Sigmoid colon (tissue), 7 donors: ENCODE measurements around the gene RFFL. TPM values are rescaled to one million over a fixed set of nuclear protein-coding genes. Genes with fewer than 3 reads are reported as not detected.

Experiments
- DNase-seq: peaks from one replicate; pipeline ENCODE4 v3.0.0-alpha.2; 2019
- H3K27ac ChIP-seq, 4 donors: fragments of 200-600 bp; sonication (generic); one replicate each; pipeline ENCODE4 v1.5.1; 2016 to 2019; ENCODE audit warnings: mild to moderate bottlenecking in 1 of 4
- H3K27me3 ChIP-seq, 3 donors: fragments of 200-600 bp; sonication (generic); one replicate each; pipeline ENCODE4 v1.5.1; 2019; ENCODE audit warnings: mild to moderate bottlenecking in 1 of 3
- H3K36me3 ChIP-seq, 4 donors: fragments of 200-600 bp; sonication (generic); one replicate each; pipeline ENCODE4 v1.5.1; 2016 to 2019
- H3K4me1 ChIP-seq, 4 donors: fragments of 200-600 bp; sonication (generic); one replicate each; pipeline ENCODE4 v1.5.1; 2017 to 2019
- H3K4me3 ChIP-seq, 4 donors: fragments of 200-600 bp; sonication (generic); one replicate each; pipeline ENCODE4 v1.5.1; 2017 to 2019; ENCODE audit warnings: mild to moderate bottlenecking in 2 of 4, moderate library complexity in 1 of 4
- H3K9me3 ChIP-seq, 4 donors: fragments of 200-600 bp in 3 of 4; sonication (generic) in 3 of 4; one replicate each; pipeline versions ENCODE4 v1.5.1 to v1.6.1; 2013 to 2019
- EP300 ChIP-seq, 4 donors: sonication (generic); formaldehyde crosslinking; IDR thresholded peaks; one replicate each; pipeline ENCODE4 v1.6.1; 2017; ENCODE audit warnings: antibody characterized with exemption in 4 of 4
- POLR2A ChIP-seq, 2 donors: fragments of 450-650 bp; IDR thresholded peaks; one replicate each; pipeline ENCODE4 v1.6.1; 2016; ENCODE audit warnings: antibody characterized with exemption in 2 of 2, mild to moderate bottlenecking in 2 of 2, moderate library complexity in 2 of 2
- POLR2AphosphoS5 ChIP-seq, 4 donors: sonication (generic); formaldehyde crosslinking; IDR thresholded peaks; one replicate each; pipeline ENCODE4 v1.6.1; 2017; ENCODE audit warnings: antibody characterized with exemption in 4 of 4
- WGBS, 2 donors: extraction: QIAGEN DNeasy Blood & Tissue Kit; methylation state at CpG; one replicate each; pipeline ENCODE4 v1.1.7; 2013; 5-methylcytosine and 5-hydroxymethylcytosine counted together
- intact Hi-C: fragments of 100-400 bp; cut with DNase I; formaldehyde crosslinking; loops from one replicate; pipeline ENCODE4 v1.15.1; 2023
- polyA plus RNA-seq, 3 donors: library from polyadenylated mRNA; stranded (reverse); fragments of 200-250 nt; gene quantifications; one replicate each; pipeline ENCODE4 v1.2.3, GENCODE V29; 2013
- total RNA-seq, 4 donors: library from RNA; depleted of rRNA; stranded (reverse); fragments of >200 nt; gene quantifications; one replicate each; pipeline ENCODE4 v1.1.0, GENCODE V29; 2016
- TF ChIP-seq, protein P1 (sequence below), 4 experiments: fragments of 450-650 bp in 3 of 4; fragments of 200-600 bp in 1 of 4; IDR thresholded peaks; one replicate each; pipeline ENCODE4 v1.5.1; 2016 to 2019; ENCODE audit warnings: antibody characterized with exemption in 4 of 4, mild to moderate bottlenecking in 3 of 4, moderate library complexity in 2 of 4
- donor health status: healthy with polysubstance abuse.
- donor health status: Bipolar disorder and iron deficiency.
- donor health status: healthy.

Gene RFFL
- total and polyA plus RNA-seq, 7 donors = 15.0 to 29.4 (median 22.9) TPM

DNA sequence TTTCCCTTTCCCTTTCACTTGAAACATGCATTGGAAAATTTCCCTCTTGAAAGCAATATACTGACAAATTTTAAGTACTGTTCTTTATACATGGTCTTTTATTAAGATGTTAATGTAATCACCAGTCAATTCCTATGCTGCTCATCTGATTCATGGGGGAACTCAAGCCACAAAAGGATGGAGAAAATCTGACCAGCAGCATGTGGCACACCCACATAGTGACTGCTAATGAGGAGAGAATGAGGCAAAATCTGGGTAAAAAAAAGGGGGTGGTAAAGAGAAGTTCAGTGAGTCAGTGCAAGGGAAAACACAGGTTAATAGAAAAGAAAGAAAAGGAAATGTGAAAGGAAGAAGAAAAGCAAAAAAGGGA, 11.3 kb downstream of the RFFL start:
- no peak overlapping the region for H3K4me3 ChIP-seq
- no peaks in the 10 kb centered on the region for H3K27me3 ChIP-seq
- H3K27ac ChIP-seq = peak overlapping the region in 1 of 4 donors; percentile 36
- TF ChIP-seq POLR2AphosphoS5 (IDR thresholded peaks at IDR 0.05) = no peak
- no peak for TF ChIP-seq POLR2A (IDR thresholded peaks at IDR 0.05)
- TF ChIP-seq, protein P1, sequence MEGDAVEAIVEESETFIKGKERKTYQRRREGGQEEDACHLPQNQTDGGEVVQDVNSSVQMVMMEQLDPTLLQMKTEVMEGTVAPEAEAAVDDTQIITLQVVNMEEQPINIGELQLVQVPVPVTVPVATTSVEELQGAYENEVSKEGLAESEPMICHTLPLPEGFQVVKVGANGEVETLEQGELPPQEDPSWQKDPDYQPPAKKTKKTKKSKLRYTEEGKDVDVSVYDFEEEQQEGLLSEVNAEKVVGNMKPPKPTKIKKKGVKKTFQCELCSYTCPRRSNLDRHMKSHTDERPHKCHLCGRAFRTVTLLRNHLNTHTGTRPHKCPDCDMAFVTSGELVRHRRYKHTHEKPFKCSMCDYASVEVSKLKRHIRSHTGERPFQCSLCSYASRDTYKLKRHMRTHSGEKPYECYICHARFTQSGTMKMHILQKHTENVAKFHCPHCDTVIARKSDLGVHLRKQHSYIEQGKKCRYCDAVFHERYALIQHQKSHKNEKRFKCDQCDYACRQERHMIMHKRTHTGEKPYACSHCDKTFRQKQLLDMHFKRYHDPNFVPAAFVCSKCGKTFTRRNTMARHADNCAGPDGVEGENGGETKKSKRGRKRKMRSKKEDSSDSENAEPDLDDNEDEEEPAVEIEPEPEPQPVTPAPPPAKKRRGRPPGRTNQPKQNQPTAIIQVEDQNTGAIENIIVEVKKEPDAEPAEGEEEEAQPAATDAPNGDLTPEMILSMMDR (IDR thresholded peaks at IDR 0.05) = no peak
- no peak for TF ChIP-seq EP300 (IDR thresholded peaks at IDR 0.05)
- no peak for DNase-seq
- H3K36me3 ChIP-seq = no peaks in the 10 kb centered on the region
- intact Hi-C loops = no loop called here
- H3K4me1 ChIP-seq = peaks cover 0 to 21% (median 12%) of the 10 kb centered on the region in 4 donors
- no peaks in the 10 kb centered on the region for H3K9me3 ChIP-seq

DNA sequence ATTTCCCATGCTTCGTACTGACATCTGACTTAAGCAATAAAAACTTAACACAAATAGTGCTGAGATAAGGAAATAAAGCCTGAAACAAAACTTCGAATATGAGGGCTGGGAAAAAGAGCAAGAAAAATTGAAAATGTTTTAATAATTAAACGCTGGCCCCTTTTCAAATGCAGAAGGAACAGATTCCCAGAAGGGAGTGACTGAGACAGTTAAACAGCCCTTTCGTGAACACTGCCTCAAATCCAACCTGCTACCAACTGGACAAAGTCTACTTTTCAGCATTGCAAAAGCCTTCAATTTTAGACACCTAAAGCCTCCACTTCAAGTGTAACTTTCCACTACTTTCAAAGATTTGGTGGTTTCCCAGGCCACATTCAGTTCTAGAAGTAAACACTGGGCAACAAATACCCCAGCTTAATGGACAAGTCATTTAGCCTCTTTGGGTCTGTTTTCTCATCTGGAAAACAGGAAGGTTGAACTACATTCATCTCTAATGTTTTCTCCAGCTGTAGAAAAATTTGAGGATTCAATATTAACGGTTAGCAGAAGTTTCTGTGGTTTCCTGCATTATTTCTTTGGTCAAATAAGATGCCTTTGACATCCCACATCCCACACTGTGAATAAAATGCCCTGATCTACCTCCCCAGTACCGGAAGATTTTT, 11.8 kb downstream of the RFFL start:
- peak overlapping the region; percentile 2 to 36 (median 20) for H3K27ac ChIP-seq

DNA sequence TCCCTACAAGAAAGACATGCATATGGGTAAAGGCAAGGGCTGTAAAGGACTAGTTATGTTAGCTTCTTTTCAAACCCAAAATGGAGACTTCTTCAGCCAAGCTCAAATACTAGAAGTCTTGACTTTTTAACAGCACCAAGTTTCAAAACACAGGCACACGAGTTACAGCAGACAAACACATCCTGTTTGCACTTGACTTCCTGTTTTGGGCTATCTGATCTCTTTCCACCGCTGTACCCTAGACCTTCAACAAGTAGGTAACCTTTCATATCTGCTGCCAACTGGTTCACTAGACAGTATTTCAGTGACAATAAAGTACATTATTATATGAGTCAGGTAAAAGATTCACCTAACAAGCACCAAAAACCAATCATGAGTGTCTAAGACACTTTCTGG, 12.3 kb downstream of the RFFL start:
- TF ChIP-seq POLR2A (IDR thresholded peaks at IDR 0.05) (no peak), EP300 (IDR thresholded peaks at IDR 0.05) (no peak), POLR2AphosphoS5 (IDR thresholded peaks at IDR 0.05) (no peak)
- TF ChIP-seq, protein P1 (IDR thresholded peaks at IDR 0.05) = no peak
- H3K27me3 ChIP-seq = no peaks in the 10 kb centered on the region
- no peaks in the 10 kb centered on the region for H3K36me3 ChIP-seq
- 1 to 4% methylated on average over 2 of the region's 2 CpGs for WGBS, 2 donors
- intact Hi-C loops = no loop called here
- H3K4me3 ChIP-seq = no peak overlapping the region
- peaks cover 0 to 21% (median 12%) of the 10 kb centered on the region in 4 donors for H3K4me1 ChIP-seq
- peak overlapping the region; percentile 2 to 36 (median 20) for H3K27ac ChIP-seq
- H3K9me3 ChIP-seq = no peaks in the 10 kb centered on the region
- DNase-seq = no peak

More for the DNA sequence above, 11.8 kb downstream of the RFFL start:
- peaks cover 0 to 21% (median 12%) of the 10 kb centered on the region in 4 donors for H3K4me1 ChIP-seq
- TF ChIP-seq, protein P1 (IDR thresholded peaks at IDR 0.05) = no peak
- no peak for TF ChIP-seq POLR2AphosphoS5 (IDR thresholded peaks at IDR 0.05)
- no peak for TF ChIP-seq POLR2A (IDR thresholded peaks at IDR 0.05)
- no peak for TF ChIP-seq EP300 (IDR thresholded peaks at IDR 0.05)
- intact Hi-C loops = no loop called here
- WGBS, 2 donors = 16 to 17% methylated on average over 6 of the region's 6 CpGs
- no peaks in the 10 kb centered on the region for H3K9me3 ChIP-seq
- H3K36me3 ChIP-seq = no peaks in the 10 kb centered on the region
- DNase-seq = no peak
- H3K4me3 ChIP-seq = no peak overlapping the region
- H3K27me3 ChIP-seq = no peaks in the 10 kb centered on the region

DNA sequence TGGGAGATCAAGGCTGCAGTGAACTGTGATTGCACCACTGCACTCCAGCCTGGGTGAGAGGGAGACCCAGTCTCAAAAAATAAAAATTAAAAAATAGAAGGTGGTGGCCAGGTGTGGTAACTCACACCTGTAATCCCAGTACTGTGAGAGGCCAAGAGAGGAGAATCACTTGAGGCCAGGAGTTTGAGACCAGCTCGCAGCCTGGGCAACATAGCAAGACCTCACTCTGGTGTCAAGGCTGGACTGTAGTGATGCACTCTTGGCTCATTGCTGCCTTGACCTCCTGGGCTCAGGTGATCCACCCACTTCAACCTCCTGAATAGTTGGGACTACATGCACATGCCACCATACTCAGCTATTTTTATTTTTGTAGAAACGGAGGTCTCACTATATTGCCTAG, 13.3 kb downstream of the RFFL start:
- 95 to 98% methylated on average over 2 of the region's 2 CpGs for WGBS, 2 donors
- H3K27me3 ChIP-seq = no peaks in the 10 kb centered on the region
- no peaks in the 10 kb centered on the region for H3K9me3 ChIP-seq
- H3K4me1 ChIP-seq = peaks cover 0 to 21% (median 12%) of the 10 kb centered on the region in 4 donors
- intact Hi-C loops = no loop called here
- H3K27ac ChIP-seq = no peak overlapping the region
- TF ChIP-seq POLR2A (IDR thresholded peaks at IDR 0.05) (no peak), EP300 (IDR thresholded peaks at IDR 0.05) (no peak), POLR2AphosphoS5 (IDR thresholded peaks at IDR 0.05) (no peak)
- TF ChIP-seq, protein P1 (IDR thresholded peaks at IDR 0.05) = no peak
- H3K36me3 ChIP-seq = no peaks in the 10 kb centered on the region
- H3K4me3 ChIP-seq = no peak overlapping the region
- DNase-seq = no peak
